GM08714 (cell line): ENCODE results near the gene RASA2.
A peak's percentile ranks its signal among the peaks of the same experiment; 100 is the strongest.

Source experiments
- H3K4me3 ChIP-seq: fragments of 200-500 bp; sonication (Bioruptor generic); 2 replicates; pipeline ENCODE4 v1.5.1; 2014; ENCODE audit warnings: mild to moderate bottlenecking, low read length, inconsistent platforms
- ZNF274 ChIP-seq: IDR thresholded peaks from 2 replicates; pipeline ENCODE4 v1.6.1; 2012; ENCODE audit warnings: mild to moderate bottlenecking, low read depth, low read length

RASA2 gene

GRCh38 chr3:141486746-141487520 is at the start of gene RASA2:
Gene RASA2 (plus strand): TSS chr3:141487027. CDS start chr3:141487084, 57 bp downstream.
- TF ChIP-seq ZNF274 = no peak
- peak within 1 kb of the TSS; percentile 80 for H3K4me3 ChIP-seq

- TF ChIP-seq ZNF274 = no peak
- H3K4me3 ChIP-seq = no peak overlapping the region
Measured at GRCh38 chr3:141439589-141439988, 47.2 kb upstream of the RASA2 start.

GRCh38 chr3:141440942-141441341 is 45.9 kb upstream of the RASA2 start:
- H3K4me3 ChIP-seq = no peak overlapping the region; the same call in 1 of the 2 replicates
- no peak for TF ChIP-seq ZNF274

GRCh38 chr3:141441381-141442364 is 45.2 kb upstream of the RASA2 start:
- no peak overlapping the region for H3K4me3 ChIP-seq
- no peak for TF ChIP-seq ZNF274

- no peak for TF ChIP-seq ZNF274
- H3K4me3 ChIP-seq = no peak overlapping the region
Measured at GRCh38 chr3:141442446-141442845, 44.4 kb upstream of the RASA2 start.

- no peak for TF ChIP-seq ZNF274
- no peak overlapping the region for H3K4me3 ChIP-seq
Measured at GRCh38 chr3:141442914-141443313, 43.9 kb upstream of the RASA2 start.

GRCh38 chr3:141444586-141445285 is 42.1 kb upstream of the RASA2 start:
- TF ChIP-seq ZNF274 = no peak
- no peak overlapping the region for H3K4me3 ChIP-seq

GRCh38 chr3:141445990-141446389 is 40.8 kb upstream of the RASA2 start:
- no peak for TF ChIP-seq ZNF274
- no peak overlapping the region for H3K4me3 ChIP-seq

GRCh38 chr3:141446737-141447136 is 40.1 kb upstream of the RASA2 start:
- H3K4me3 ChIP-seq = no peak overlapping the region
- no peak for TF ChIP-seq ZNF274

- no peak overlapping the region for H3K4me3 ChIP-seq
- no peak for TF ChIP-seq ZNF274
Measured at GRCh38 chr3:141447383-141447782, 39.4 kb upstream of the RASA2 start.

- TF ChIP-seq ZNF274 = no peak
- no peak overlapping the region for H3K4me3 ChIP-seq
Measured at GRCh38 chr3:141448606-141449220, 38.1 kb upstream of the RASA2 start.

- no peak overlapping the region for H3K4me3 ChIP-seq
- no peak for TF ChIP-seq ZNF274
Measured at GRCh38 chr3:141449424-141449823, 37.4 kb upstream of the RASA2 start.

- TF ChIP-seq ZNF274 = no peak
- H3K4me3 ChIP-seq = no peak overlapping the region
Measured at GRCh38 chr3:141450727-141451375, 36.0 kb upstream of the RASA2 start.

GRCh38 chr3:141452045-141452444 is 34.8 kb upstream of the RASA2 start:
- TF ChIP-seq ZNF274 = no peak
- no peak overlapping the region for H3K4me3 ChIP-seq
